Stomach smooth muscle (tissue), 2 donors: ENCODE measurements around the gene AKAP8.
"Not testable (repeated sequence)": the region's sequence is repeated elsewhere in the genome, so short reads cannot be mapped to it uniquely, and the experiment has no call there.

Source experiments
- H3K27ac ChIP-seq: one replicate; pipeline ENCODE4 v1.7.0; 2013; ENCODE audit warnings: mild to moderate bottlenecking, low read length, inconsistent platforms
- H3K27me3 ChIP-seq, 2 donors: one replicate each; pipeline ENCODE4 v1.7.0; 2013; ENCODE audit warnings: low read length in 2 of 2; ENCODE audit not compliant: insufficient read depth in 2 of 2, control insufficient read depth in 1 of 2
- H3K36me3 ChIP-seq, 2 donors: one replicate each; pipeline ENCODE4 v1.7.0; 2013; ENCODE audit warnings: low read length in 2 of 2; ENCODE audit not compliant: control insufficient read depth in 2 of 2, insufficient read depth in 2 of 2
- H3K4me1 ChIP-seq: one replicate; pipeline ENCODE4 v1.7.0; 2013; ENCODE audit warnings: low read length; ENCODE audit not compliant: control insufficient read depth, insufficient read depth
- H3K4me3 ChIP-seq, 2 donors: one replicate each; pipeline ENCODE4 v1.7.0; 2013; ENCODE audit warnings: low read length in 2 of 2
- H3K9ac ChIP-seq, 2 donors: one replicate each; pipeline ENCODE4 v1.7.0; 2013; ENCODE audit warnings: low read length in 2 of 2, mild to moderate bottlenecking in 1 of 2
- H3K9me3 ChIP-seq, 2 donors: one replicate each; pipeline ENCODE4 v1.7.0; 2013; ENCODE audit warnings: low read length in 2 of 2; ENCODE audit not compliant: control insufficient read depth in 2 of 2
- donor health status: healthy.
- donor health status: Pancreatic carcinoma.

The AKAP8 gene

GRCh38 chr19:15373644-15374043 lies 5.9 kb downstream of the AKAP8 start:
- H3K4me3 ChIP-seq, result no peak overlapping the region
- H3K4me1 ChIP-seq, result peaks cover 43% of the 10 kb centered on the region
- H3K9me3 ChIP-seq, result no peaks in the 10 kb centered on the region
- no peak overlapping the region for H3K9ac ChIP-seq
- H3K27me3 ChIP-seq, result no peaks in the 10 kb centered on the region
- H3K36me3 ChIP-seq, result peaks cover 37 to 40% of the 10 kb centered on the region in 2 donors
- no peak overlapping the region for H3K27ac ChIP-seq

- Histone ChIP-seq H3K36me3 (peaks cover 45 to 46% of the 10 kb centered on the region in 2 donors), H3K27me3 (no peaks in the 10 kb centered on the region), H3K4me1 (peaks cover 38% of the 10 kb centered on the region), H3K4me3 (no peak overlapping the region), H3K27ac (no peak overlapping the region), H3K9ac (no peak overlapping the region), H3K9me3 (no peaks in the 10 kb centered on the region)
Observed at GRCh38 chr19:15372891-15373301, 6.7 kb downstream of the AKAP8 start.

GRCh38 chr19:15372470-15372869 lies 7.1 kb downstream of the AKAP8 start:
- Histone ChIP-seq H3K27ac (no peak overlapping the region), H3K9ac (no peak overlapping the region), H3K4me1 (peaks cover 34% of the 10 kb centered on the region), H3K4me3 (no peak overlapping the region), H3K9me3 (no peaks in the 10 kb centered on the region), H3K27me3 (no peaks in the 10 kb centered on the region), H3K36me3 (peaks cover 49 to 51% of the 10 kb centered on the region in 2 donors)

GRCh38 chr19:15371786-15372380 lies 7.7 kb downstream of the AKAP8 start:
- H3K27ac ChIP-seq, result no peak overlapping the region

GRCh38 chr19:15371119-15371518 lies 8.5 kb downstream of the AKAP8 start:
- Histone ChIP-seq H3K27me3 (no peaks in the 10 kb centered on the region), H3K36me3 (peaks cover 51 to 54% of the 10 kb centered on the region in 2 donors), H3K9me3 (no peaks in the 10 kb centered on the region), H3K4me1 (peaks cover 25% of the 10 kb centered on the region), H3K27ac (no peak overlapping the region), H3K9ac (no peak overlapping the region), H3K4me3 (no peak overlapping the region)

More at GRCh38 chr19:15371786-15372380, 7.7 kb downstream of the AKAP8 start:
- Histone ChIP-seq H3K36me3 (peaks cover 51 to 54% of the 10 kb centered on the region in 2 donors), H3K4me3 (no peak overlapping the region), H3K9ac (no peak overlapping the region), H3K4me1 (peaks cover 28% of the 10 kb centered on the region), H3K27me3 (no peaks in the 10 kb centered on the region), H3K9me3 (no peaks in the 10 kb centered on the region)

GRCh38 chr19:15369594-15369891 lies 10.0 kb downstream of the AKAP8 start:
- H3K27ac ChIP-seq, result no peak overlapping the region
- peaks cover 16% of the 10 kb centered on the region for H3K4me1 ChIP-seq
- H3K4me3 ChIP-seq, result no peak overlapping the region
- peaks cover 57 to 58% of the 10 kb centered on the region in 2 donors for H3K36me3 ChIP-seq
- H3K9me3 ChIP-seq, result no peaks in the 10 kb centered on the region
- no peak overlapping the region for H3K9ac ChIP-seq
- H3K27me3 ChIP-seq, result no peaks in the 10 kb centered on the region

GRCh38 chr19:15368798-15369593 lies 10.6 kb downstream of the AKAP8 start:
- Histone ChIP-seq H3K9me3 (no peaks in the 10 kb centered on the region), H3K9ac (no peak overlapping the region), H3K4me3 (no peak overlapping the region), H3K27me3 (no peaks in the 10 kb centered on the region), H3K4me1 (peaks cover 11% of the 10 kb centered on the region), H3K36me3 (peaks cover 57 to 58% of the 10 kb centered on the region in 2 donors), H3K27ac (no peak overlapping the region)

GRCh38 chr19:15368051-15368632 lies 11.4 kb downstream of the AKAP8 start:
- Histone ChIP-seq H3K36me3 (peaks cover 53 to 55% of the 10 kb centered on the region in 2 donors), H3K27ac (no peak overlapping the region), H3K9ac (no peak overlapping the region), H3K9me3 (no peaks in the 10 kb centered on the region), H3K27me3 (no peaks in the 10 kb centered on the region), H3K4me3 (no peak overlapping the region), H3K4me1 (peaks cover 2% of the 10 kb centered on the region)

- Histone ChIP-seq H3K36me3 (peaks cover 50 to 52% of the 10 kb centered on the region in 2 donors), H3K27ac (no peak overlapping the region), H3K4me3 (no peak overlapping the region), H3K9me3 (no peaks in the 10 kb centered on the region), H3K9ac (no peak overlapping the region), H3K4me1 (no peaks in the 10 kb centered on the region), H3K27me3 (no peaks in the 10 kb centered on the region)
Observed at GRCh38 chr19:15367439-15367838, 12.1 kb downstream of the AKAP8 start.

- H3K36me3 ChIP-seq, result peaks cover 46 to 53% of the 10 kb centered on the region in 2 donors
- H3K4me1 ChIP-seq, result no peaks in the 10 kb centered on the region
- no peak overlapping the region for H3K4me3 ChIP-seq
- H3K27me3 ChIP-seq, result no peaks in the 10 kb centered on the region
- H3K27ac ChIP-seq, result no peak overlapping the region
- no peaks in the 10 kb centered on the region for H3K9me3 ChIP-seq
- H3K9ac ChIP-seq, result no peak overlapping the region
Observed at GRCh38 chr19:15365264-15365663, 14.3 kb downstream of the AKAP8 start.

- H3K27ac ChIP-seq, H3K9me3 ChIP-seq, H3K4me3 ChIP-seq, H3K27me3 ChIP-seq, H3K9ac ChIP-seq, H3K4me1 ChIP-seq: not testable (repeated sequence)
- H3K36me3 ChIP-seq, result peaks cover 42 to 49% of the 10 kb centered on the region in 2 donors
Observed at GRCh38 chr19:15363791-15364190, 15.8 kb downstream of the AKAP8 start.
